Measurements from ENCODE around the gene HOXB8. TPM values are rescaled to one million over a fixed set of nuclear protein-coding genes. Genes with fewer than 3 reads are reported as not detected.
A peak's percentile ranks its signal among the peaks of the same experiment; 100 is the strongest.

Gene HOXB8
- 10 to 100 TPM in 2 of 4 donors, 1 to 10 TPM in 2; 1.8 to 21.3 (median 8.9) TPM for total RNA-seq

DNA sequence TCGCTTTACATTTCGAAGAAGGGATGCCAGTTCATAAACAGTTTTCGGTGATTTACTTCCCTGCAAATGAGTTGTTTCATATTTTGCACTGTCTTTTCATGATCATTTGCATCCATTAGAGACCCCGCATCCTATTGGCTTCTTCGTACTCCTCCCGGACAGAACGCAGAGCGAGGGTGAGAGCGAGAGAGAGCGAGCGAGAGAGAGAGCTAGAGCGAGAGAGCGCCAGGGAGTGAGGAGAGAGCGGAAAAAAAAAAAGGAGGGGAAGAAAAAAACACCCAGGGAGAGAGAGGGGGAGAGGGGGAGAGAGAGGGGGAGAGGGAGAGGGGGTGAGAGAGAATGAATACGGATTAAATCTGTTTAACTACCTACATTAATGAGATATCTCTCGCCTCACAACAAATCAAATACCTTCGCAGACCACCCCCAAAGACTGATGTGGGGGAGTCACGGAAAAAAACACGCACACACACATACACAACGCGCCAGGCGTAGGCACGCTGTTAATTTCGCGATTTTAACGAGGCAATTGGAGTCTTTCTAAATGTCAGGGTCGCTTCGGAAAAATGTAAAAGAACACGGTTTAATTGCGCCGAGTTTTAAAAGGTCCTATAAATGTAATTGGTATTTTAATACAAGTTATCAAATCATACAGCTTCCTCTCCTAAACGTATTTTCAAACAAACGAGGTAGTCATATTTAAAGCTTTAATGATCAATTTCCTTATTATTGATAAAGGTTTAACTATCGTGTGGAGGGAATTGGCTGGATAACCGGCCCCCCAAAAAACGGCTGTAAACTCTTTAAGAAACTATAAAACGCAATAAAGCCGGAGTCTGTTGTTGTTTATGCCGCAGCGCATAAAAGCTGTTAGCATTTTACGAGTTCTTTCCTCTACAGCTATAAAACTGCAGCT, at the start of gene HOXB8:
HOXB8 (minus strand) TSS at position 246 of the 916 bp plus-strand sequence. CDS start 588 bp downstream, outside the sequence.
- Histone ChIP-seq H3K4me1 (peaks cover 0 to 77% (median 59%) of the 10 kb centered on the region in 4 donors), H3K9me3 (no peaks in the 10 kb centered on the region), H3K27ac (peak within 1 kb of the TSS; percentile 90 to 94 (median 92)), H3K36me3 (no peaks in the 10 kb centered on the region), H3K4me3 (peak within 1 kb of the TSS in 3 of 4 donors; percentile 62 to 75 (median 70)), H3K27me3 (peaks cover 93% of the 10 kb centered on the region)
- no peak for DNase-seq
- in situ Hi-C loops (cut with MboI; ENCODE audit: low pct_ligation_motif_present in 1 of 4, low pct_unique_long_range_greater_than_20kb in 1 of 4, low sequenced_read_pairs in 3 of 4) (no loop called here), intact Hi-C loops (cut with DNase I; ENCODE audit: low total_unique reads) (loop anchor here (5.0 kb wide), 1 partner anchor 278 kb away; no protein-coding TSS in a partner anchor)
- whole genome bisulfite sequencing, 2 donors (ENCODE audit: low coverage in 1 of 2), result 15 to 23% methylated on average over 30 to 41 of the region's 41 CpGs
- TF ChIP-seq POLR2AphosphoS5 (IDR thresholded peaks at IDR 0.05) (peak in 1 of 3 donors; percentile 10), EP300 (IDR thresholded peaks at IDR 0.05; ENCODE audit: low read depth) (no peak)

DNA sequence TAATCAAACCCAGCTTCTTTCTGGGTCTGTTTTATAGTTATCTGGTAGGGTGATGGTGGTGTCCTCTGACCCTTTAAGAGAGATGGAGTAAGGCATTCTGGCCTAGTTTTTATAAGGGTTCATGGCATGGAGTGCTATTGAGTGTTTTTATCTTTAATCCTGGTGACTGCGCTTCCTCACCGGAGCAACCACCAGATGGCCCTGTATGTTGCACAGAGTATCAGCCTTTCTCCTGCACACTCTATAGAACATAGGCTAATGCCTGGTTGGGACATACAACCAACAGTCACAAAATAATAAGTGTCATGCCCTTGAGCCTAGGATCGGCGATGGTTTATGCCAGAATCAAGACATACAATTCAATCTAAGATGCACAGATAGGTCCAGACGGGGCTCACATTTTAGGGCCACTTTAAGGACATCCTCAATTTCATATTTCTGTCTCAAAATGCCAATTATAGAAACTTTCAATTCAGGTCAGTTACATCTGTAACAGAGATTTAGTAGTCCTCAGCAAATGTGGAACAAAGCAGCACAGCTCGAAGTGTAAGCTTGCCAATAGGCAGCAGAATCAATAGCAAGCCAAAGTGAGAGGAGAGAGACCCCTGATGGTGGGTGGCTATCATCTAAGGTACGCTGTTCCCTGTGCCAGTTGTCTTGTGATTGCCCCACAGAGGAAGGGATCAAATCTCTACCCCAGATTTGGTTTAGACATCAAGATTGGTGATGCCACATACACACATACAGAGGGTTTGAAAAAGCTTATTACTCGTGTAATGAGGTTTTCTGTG, 48.2 kb upstream of the HOXB8 start:
- H3K4me1 ChIP-seq, result no peaks in the 10 kb centered on the region
- H3K4me3 ChIP-seq, result no peak overlapping the region
- no peaks in the 10 kb centered on the region for H3K9me3 ChIP-seq
- H3K36me3 ChIP-seq, result no peaks in the 10 kb centered on the region
- peaks cover 16% of the 10 kb centered on the region for H3K27me3 ChIP-seq
- DNase-seq, result no peak
- WGBS, 2 donors (ENCODE audit: low coverage in 1 of 2), result 85 to 86% methylated on average over 7 to 8 of the region's 8 CpGs
- TF ChIP-seq POLR2A (IDR thresholded peaks at IDR 0.05) (no peak), POLR2AphosphoS5 (IDR thresholded peaks at IDR 0.05) (no peak), EP300 (IDR thresholded peaks at IDR 0.05; ENCODE audit: low read depth) (no peak)
- TF ChIP-seq, protein P1, sequence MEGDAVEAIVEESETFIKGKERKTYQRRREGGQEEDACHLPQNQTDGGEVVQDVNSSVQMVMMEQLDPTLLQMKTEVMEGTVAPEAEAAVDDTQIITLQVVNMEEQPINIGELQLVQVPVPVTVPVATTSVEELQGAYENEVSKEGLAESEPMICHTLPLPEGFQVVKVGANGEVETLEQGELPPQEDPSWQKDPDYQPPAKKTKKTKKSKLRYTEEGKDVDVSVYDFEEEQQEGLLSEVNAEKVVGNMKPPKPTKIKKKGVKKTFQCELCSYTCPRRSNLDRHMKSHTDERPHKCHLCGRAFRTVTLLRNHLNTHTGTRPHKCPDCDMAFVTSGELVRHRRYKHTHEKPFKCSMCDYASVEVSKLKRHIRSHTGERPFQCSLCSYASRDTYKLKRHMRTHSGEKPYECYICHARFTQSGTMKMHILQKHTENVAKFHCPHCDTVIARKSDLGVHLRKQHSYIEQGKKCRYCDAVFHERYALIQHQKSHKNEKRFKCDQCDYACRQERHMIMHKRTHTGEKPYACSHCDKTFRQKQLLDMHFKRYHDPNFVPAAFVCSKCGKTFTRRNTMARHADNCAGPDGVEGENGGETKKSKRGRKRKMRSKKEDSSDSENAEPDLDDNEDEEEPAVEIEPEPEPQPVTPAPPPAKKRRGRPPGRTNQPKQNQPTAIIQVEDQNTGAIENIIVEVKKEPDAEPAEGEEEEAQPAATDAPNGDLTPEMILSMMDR (IDR thresholded peaks at IDR 0.05), result no peak
- no peak overlapping the region for H3K27ac ChIP-seq
- in situ Hi-C loops (cut with MboI; ENCODE audit: low pct_ligation_motif_present in 1 of 4, low pct_unique_long_range_greater_than_20kb in 1 of 4, low sequenced_read_pairs in 3 of 4), result loop anchor here in 1 of 4 donors (25.0 kb wide), 1 partner anchor 124 kb away; no protein-coding TSS in a partner anchor
- intact Hi-C loops (cut with DNase I; ENCODE audit: low total_unique reads), result no loop called here

DNA sequence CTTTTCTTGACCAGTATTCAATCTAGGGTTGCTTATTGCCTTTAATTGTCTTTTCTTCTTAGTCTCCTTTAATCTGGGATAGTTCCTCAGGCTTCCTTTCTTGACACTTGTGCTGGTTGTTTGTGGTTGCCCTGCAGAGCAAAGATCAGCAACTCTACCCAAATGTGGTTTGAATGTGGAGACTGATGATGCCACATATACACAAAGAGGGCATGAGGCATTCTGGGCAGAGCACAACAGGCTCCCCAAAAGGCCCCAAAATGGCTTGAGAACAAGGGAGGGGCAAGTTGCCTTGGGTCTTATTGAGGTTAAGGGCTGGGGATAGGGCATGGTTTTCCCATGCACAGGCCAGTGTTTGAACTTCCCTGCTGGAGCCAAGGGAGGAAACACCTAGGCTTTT, 40.8 kb upstream of the HOXB8 start:
- Histone ChIP-seq H3K36me3 (no peaks in the 10 kb centered on the region), H3K4me1 (no peaks in the 10 kb centered on the region), H3K4me3 (no peak overlapping the region), H3K27me3 (no peaks in the 10 kb centered on the region), H3K27ac (no peak overlapping the region), H3K9me3 (no peaks in the 10 kb centered on the region)
- TF ChIP-seq, protein P1 (IDR thresholded peaks at IDR 0.05), result no peak
- TF ChIP-seq POLR2A (IDR thresholded peaks at IDR 0.05) (no peak), EP300 (IDR thresholded peaks at IDR 0.05; ENCODE audit: low read depth) (no peak), POLR2AphosphoS5 (IDR thresholded peaks at IDR 0.05) (no peak)
- in situ Hi-C loops (cut with MboI; ENCODE audit: low pct_ligation_motif_present in 1 of 4, low pct_unique_long_range_greater_than_20kb in 1 of 4, low sequenced_read_pairs in 3 of 4), result loop anchor here in 1 of 4 donors (25.0 kb wide), 1 partner anchor 131 kb away; no protein-coding TSS in a partner anchor
- DNase-seq, result no peak
- intact Hi-C loops (cut with DNase I; ENCODE audit: low total_unique reads), result no loop called here

DNA sequence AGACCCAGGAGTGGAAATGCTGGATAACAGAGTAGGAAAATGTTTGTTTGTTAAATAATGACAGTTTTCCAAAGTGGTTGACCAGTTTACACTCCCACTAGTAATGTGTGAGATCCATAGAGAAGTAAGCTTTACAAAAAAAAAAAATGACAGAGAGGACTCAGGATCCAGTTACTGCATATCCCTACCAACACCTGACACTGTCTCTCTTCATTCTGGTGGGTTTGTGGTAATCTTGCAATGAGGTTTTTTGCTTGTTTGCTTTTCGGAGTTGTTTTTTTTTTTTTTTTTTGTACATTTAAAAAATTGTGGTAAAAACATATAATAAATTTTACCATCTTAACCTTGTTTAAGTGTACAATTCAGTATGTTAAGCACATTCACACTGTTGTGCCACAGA, 34.6 kb upstream of the HOXB8 start:
- H3K27ac ChIP-seq, result no peak overlapping the region
- TF ChIP-seq, protein P1 (IDR thresholded peaks at IDR 0.05), result no peak
- no peak for TF ChIP-seq POLR2AphosphoS5 (IDR thresholded peaks at IDR 0.05)
- TF ChIP-seq EP300 (IDR thresholded peaks at IDR 0.05; ENCODE audit: low read depth), result no peak
- no peak for TF ChIP-seq POLR2A (IDR thresholded peaks at IDR 0.05)
- in situ Hi-C loops (cut with MboI; ENCODE audit: low pct_ligation_motif_present in 1 of 4, low pct_unique_long_range_greater_than_20kb in 1 of 4, low sequenced_read_pairs in 3 of 4) (loop anchor here in 1 of 4 donors (25.0 kb wide), 1 partner anchor 138 kb away; no protein-coding TSS in a partner anchor), intact Hi-C loops (cut with DNase I; ENCODE audit: low total_unique reads) (no loop called here)
- no peaks in the 10 kb centered on the region for H3K36me3 ChIP-seq
- H3K4me1 ChIP-seq, result peaks cover 2 to 12% (median 10%) of the 10 kb centered on the region in 4 donors
- no peak overlapping the region for H3K4me3 ChIP-seq
- DNase-seq, result no peak
- peaks cover 43% of the 10 kb centered on the region for H3K27me3 ChIP-seq
- H3K9me3 ChIP-seq, result no peaks in the 10 kb centered on the region
- WGBS, 2 donors (ENCODE audit: low coverage in 1 of 2), result 81 to 88% methylated on average over 1 of the region's 1 CpG
